Mucosa of descending colon (tissue), 3 donors: ENCODE measurements around the gene NIPAL4. TPM values are rescaled to one million over a fixed set of nuclear protein-coding genes. Genes with fewer than 3 reads are reported as not detected.
"Not testable (repeated sequence)": the region's sequence is repeated elsewhere in the genome, so short reads cannot be mapped to it uniquely, and the experiment has no call there.

Experiments used
- ATAC-seq: fragments of 200-7000 bp; cut with Tn5 transposase; one replicate; pipeline ENCODE4 v1.9.1; 2020; ENCODE audit warnings: mild to moderate bottlenecking, moderate library complexity
- DNase-seq, 3 donors: peaks; one replicate each; pipeline ENCODE4 v3.0.0-alpha.2; 2020
- H3K36me3 ChIP-seq: fragments of 200-600 bp; one replicate; pipeline ENCODE4 v1.8.0; 2021; ENCODE audit warnings: low read depth, mild to moderate bottlenecking
- H3K4me1 ChIP-seq: fragments of 200-600 bp; one replicate; pipeline ENCODE4 v1.8.0; 2021; ENCODE audit warnings: low read depth, mild to moderate bottlenecking
- H3K4me3 ChIP-seq: fragments of 200-600 bp; one replicate; pipeline ENCODE4 v1.8.0; 2021; ENCODE audit warnings: mild to moderate bottlenecking
- H3K9me3 ChIP-seq: fragments of 200-600 bp; one replicate; pipeline ENCODE4 v1.8.0; 2021; ENCODE audit warnings: mild to moderate bottlenecking
- CTCF ChIP-seq: fragments of 200-600 bp; IDR thresholded peaks from one replicate; pipeline ENCODE4 v1.8.0; 2022; ENCODE audit warnings: antibody characterized with exemption, mild to moderate bottlenecking
- intact Hi-C, 2 donors: fragments of 100-400 bp; cut with DNase I in 1 of 2; cut with micrococcal nuclease in 1 of 2; formaldehyde crosslinking; loops; one replicate each; pipeline versions ENCODE4 v1.11.0 to v1.11.1; 2022; cut with DNase I, micrococcal nuclease
- total RNA-seq, 3 donors: library from RNA; stranded (reverse); fragmentation: NEBNext Ultra II Directional in 2 of 3; extraction: Animal tissue kit (Norgen Biotek cat#: 25700) in 2 of 3; gene quantifications; one replicate each; pipeline versions ENCODE4 v1.2.1 to v1.2.4, GENCODE V29; 2021 to 2023
- donor health status: DM: no; HTN: no; CAD: no; lungs with moderate emphysema.
- donor health status: DM: no; HTN: no; CAD: no.
- donor health status: DM: no; HTN: yes; CAD: no.

The NIPAL4 gene
- total RNA-seq, 3 donors from 2014 or later, result 0.70 to 3.2 TPM; not detected in 1

GRCh38 chr5:157479612-157480510, 19.8 kb downstream of the NIPAL4 start:
- intact Hi-C loops, result loop anchor here in 1 of 2 donors (10.0 kb wide), 1 partner anchor 235 kb away; no protein-coding TSS in a partner anchor
- Histone ChIP-seq H3K4me3 (no peak overlapping the region), H3K36me3 (no peaks in the 10 kb centered on the region), H3K9me3 (no peaks in the 10 kb centered on the region), H3K4me1 (peaks cover 11% of the 10 kb centered on the region)
- no peak for TF ChIP-seq CTCF
- no peak for ATAC-seq
- DNase-seq, result no peak

GRCh38 chr5:157481265-157481664, 21.3 kb downstream of the NIPAL4 start:
- Histone ChIP-seq H3K9me3 (no peaks in the 10 kb centered on the region), H3K4me3 (no peak overlapping the region), H3K4me1 (peaks cover 11% of the 10 kb centered on the region), H3K36me3 (no peaks in the 10 kb centered on the region)
- intact Hi-C loops, result loop anchor here in 1 of 2 donors (10.0 kb wide), 1 partner anchor 234 kb away; no protein-coding TSS in a partner anchor
- peak; percentile 48 for ATAC-seq
- DNase-seq, result no peak
- no peak for TF ChIP-seq CTCF

GRCh38 chr5:157481666-157482065, 21.7 kb downstream of the NIPAL4 start:
- peaks cover 11% of the 10 kb centered on the region for H3K4me1 ChIP-seq
- ATAC-seq (no peak), DNase-seq (no peak)
- intact Hi-C loops, result loop anchor here in 1 of 2 donors (10.0 kb wide), 1 partner anchor 233 kb away; no protein-coding TSS in a partner anchor
- H3K36me3 ChIP-seq, result no peaks in the 10 kb centered on the region
- no peaks in the 10 kb centered on the region for H3K9me3 ChIP-seq
- TF ChIP-seq CTCF, result no peak
- no peak overlapping the region for H3K4me3 ChIP-seq

- H3K4me1 ChIP-seq, H3K9me3 ChIP-seq, H3K4me3 ChIP-seq, DNase-seq, H3K36me3 ChIP-seq, ATAC-seq: not testable (repeated sequence)
- intact Hi-C loops, result loop anchor here in 1 of 2 donors (10.0 kb wide), 1 partner anchor 232 kb away; no protein-coding TSS in a partner anchor
These were observed 22.7 kb downstream of the NIPAL4 start for GRCh38 chr5:157482702-157483101.

GRCh38 chr5:157484768-157485167, 24.8 kb downstream of the NIPAL4 start:
- intact Hi-C loops, result loop anchor here in 1 of 2 donors (10.0 kb wide), 1 partner anchor 230 kb away; no protein-coding TSS in a partner anchor
- peak; percentile 2 for ATAC-seq
- no peak overlapping the region for H3K4me3 ChIP-seq
- no peaks in the 10 kb centered on the region for H3K9me3 ChIP-seq
- peaks cover 3% of the 10 kb centered on the region for H3K4me1 ChIP-seq
- TF ChIP-seq CTCF, result no peak
- DNase-seq, result no peak
- H3K36me3 ChIP-seq, result no peaks in the 10 kb centered on the region

GRCh38 chr5:157485340-157485739, 25.3 kb downstream of the NIPAL4 start:
- Histone ChIP-seq H3K36me3 (no peaks in the 10 kb centered on the region), H3K4me1 (peaks cover 3% of the 10 kb centered on the region)

More at GRCh38 chr5:157485340-157485739, 25.3 kb downstream of the NIPAL4 start:
- H3K4me3 ChIP-seq, result no peak overlapping the region
- ATAC-seq, result no peak
- TF ChIP-seq CTCF, result no peak
- no peaks in the 10 kb centered on the region for H3K9me3 ChIP-seq
- intact Hi-C loops, result loop anchor here in 1 of 2 donors (10.0 kb wide), 1 partner anchor 229 kb away; no protein-coding TSS in a partner anchor
- DNase-seq, result no peak
